Sigmoid colon (tissue), 4 donors: ENCODE results near the gene CTNNBL1.

Experiments used
- POLR2A ChIP-seq, 2 donors: fragments of 450-650 bp; IDR thresholded peaks; one replicate each; pipeline ENCODE4 v1.6.1; 2016; ENCODE audit warnings: antibody characterized with exemption in 2 of 2, mild to moderate bottlenecking in 2 of 2, moderate library complexity in 2 of 2
- POLR2AphosphoS5 ChIP-seq, 4 donors: sonication (generic); formaldehyde crosslinking; IDR thresholded peaks; one replicate each; pipeline ENCODE4 v1.6.1; 2017; ENCODE audit warnings: antibody characterized with exemption in 4 of 4
- TF ChIP-seq, protein P1 (sequence below), 4 experiments: fragments of 450-650 bp in 3 of 4; fragments of 200-600 bp in 1 of 4; IDR thresholded peaks; one replicate each; pipeline ENCODE4 v1.5.1; 2016 to 2019; ENCODE audit warnings: antibody characterized with exemption in 4 of 4, mild to moderate bottlenecking in 3 of 4, moderate library complexity in 2 of 4

DNA sequence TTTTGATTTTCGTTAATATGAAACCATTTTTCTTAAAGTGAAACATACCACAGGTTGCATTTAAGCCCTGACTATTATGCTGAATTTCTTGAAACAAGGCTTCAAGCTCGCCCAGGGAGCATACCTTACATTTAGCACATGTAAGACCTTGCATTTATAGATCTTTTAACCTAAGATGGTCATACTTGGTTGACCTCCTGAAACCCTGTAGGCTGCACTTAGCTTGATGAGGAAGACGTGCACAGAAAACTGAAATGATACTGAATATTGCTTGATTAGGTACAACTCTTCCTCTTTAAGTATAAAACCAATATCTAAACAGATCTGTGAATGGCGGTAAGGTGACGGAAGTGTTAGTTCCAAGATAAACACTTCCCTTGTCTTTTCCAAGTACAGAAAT is 82.2 kb downstream of the CTNNBL1 start:
- TF ChIP-seq, protein P1, sequence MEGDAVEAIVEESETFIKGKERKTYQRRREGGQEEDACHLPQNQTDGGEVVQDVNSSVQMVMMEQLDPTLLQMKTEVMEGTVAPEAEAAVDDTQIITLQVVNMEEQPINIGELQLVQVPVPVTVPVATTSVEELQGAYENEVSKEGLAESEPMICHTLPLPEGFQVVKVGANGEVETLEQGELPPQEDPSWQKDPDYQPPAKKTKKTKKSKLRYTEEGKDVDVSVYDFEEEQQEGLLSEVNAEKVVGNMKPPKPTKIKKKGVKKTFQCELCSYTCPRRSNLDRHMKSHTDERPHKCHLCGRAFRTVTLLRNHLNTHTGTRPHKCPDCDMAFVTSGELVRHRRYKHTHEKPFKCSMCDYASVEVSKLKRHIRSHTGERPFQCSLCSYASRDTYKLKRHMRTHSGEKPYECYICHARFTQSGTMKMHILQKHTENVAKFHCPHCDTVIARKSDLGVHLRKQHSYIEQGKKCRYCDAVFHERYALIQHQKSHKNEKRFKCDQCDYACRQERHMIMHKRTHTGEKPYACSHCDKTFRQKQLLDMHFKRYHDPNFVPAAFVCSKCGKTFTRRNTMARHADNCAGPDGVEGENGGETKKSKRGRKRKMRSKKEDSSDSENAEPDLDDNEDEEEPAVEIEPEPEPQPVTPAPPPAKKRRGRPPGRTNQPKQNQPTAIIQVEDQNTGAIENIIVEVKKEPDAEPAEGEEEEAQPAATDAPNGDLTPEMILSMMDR (IDR thresholded peaks at IDR 0.05) = no peak
- TF ChIP-seq POLR2A (IDR thresholded peaks at IDR 0.05) (no peak), POLR2AphosphoS5 (IDR thresholded peaks at IDR 0.05) (no peak)
